Hindlimb muscle (tissue), 1 donor: ENCODE results near the gene PLEKHM2. TPM values are rescaled to one million over a fixed set of nuclear protein-coding genes. Genes with fewer than 3 reads are reported as not detected.

Experiments used
- DNase-seq: peaks from one replicate; pipeline ENCODE4 v3.0.0-alpha.2; 2013
- polyA plus RNA-seq: library from polyadenylated mRNA; unstranded; fragments of 120-200 nt; gene quantifications from one replicate; pipeline ENCODE4 v1.2.1, GENCODE V29; 2013; ENCODE audit not compliant: insufficient read length

The PLEKHM2 gene
- polyA plus RNA-seq, 1 donor, result 58.9 TPM

DNA sequence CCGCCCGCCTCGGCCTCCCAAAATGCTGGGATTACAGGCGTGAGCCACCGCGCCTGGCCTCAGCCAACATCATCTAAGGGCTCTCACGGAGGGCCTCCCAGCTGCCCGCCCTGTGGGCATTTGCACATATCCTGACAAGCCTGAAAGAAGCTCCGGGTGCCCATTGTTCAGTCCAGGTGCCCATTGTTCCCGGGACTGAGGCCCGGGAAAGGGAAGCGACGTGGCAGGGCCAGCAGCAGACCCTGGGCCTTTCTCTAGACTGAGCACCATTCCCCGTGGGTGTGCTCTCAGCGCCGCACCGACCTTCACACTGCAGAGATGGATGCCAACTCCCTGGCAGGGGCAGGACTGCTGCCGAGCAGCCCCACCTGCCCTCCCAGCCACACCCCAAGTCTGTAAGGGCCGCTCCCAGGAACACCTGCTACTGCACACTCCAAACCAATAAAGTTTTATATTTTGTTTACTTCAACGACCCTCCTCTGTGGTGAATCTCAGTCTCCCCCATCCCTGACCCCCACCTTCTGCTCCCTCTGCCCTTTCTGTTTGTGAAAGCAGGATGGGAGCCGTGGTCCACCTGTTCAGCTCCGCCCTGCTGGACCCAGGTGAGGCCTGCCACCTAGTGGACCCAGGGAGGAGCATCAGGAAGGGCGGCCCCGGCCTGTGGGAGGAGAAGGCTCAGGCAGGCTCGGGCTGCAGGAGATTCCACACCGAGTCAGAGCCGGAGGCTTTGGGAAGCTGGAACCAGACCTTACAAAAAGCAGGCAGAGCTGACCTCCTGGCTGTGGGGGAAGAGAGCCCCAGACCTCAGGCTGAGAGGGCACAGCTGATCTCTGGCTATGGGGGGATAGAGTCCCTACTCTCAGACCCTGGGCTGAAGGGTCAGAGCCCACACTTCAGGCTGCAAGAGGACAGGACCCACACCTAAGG, 57.1 kb downstream of the PLEKHM2 start:
- no peak for DNase-seq

DNA sequence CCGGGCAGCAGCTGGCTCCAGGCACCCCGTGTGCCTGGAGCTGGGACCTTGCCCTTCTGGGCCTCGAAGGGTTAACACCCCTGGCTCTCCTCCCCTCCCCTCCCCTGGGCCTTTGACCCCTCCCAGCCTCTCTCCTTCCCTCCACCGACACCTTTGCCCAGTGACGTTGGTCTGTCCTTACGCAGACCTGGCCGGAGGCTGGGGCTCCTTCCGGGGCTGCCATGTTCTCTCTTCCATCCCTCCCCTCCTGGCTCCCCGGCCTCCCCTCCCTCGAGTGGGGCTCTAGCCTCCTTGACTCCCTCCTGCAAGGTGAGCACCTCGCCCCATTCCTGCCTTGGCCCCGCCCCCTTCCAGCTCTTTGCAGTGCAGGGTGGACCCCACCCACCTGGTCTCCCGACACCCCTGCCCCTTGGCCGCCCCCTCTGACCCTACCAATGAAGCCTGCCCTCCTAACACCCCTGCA, 58.2 kb downstream of the PLEKHM2 start, which contains the start of gene TMEM82:
Gene TMEM82, plus strand, starts transcription at position 161 of the 463 bp plus-strand sequence. Its CDS starts 61 bp downstream, at position 222.
- no peak for DNase-seq

DNA sequence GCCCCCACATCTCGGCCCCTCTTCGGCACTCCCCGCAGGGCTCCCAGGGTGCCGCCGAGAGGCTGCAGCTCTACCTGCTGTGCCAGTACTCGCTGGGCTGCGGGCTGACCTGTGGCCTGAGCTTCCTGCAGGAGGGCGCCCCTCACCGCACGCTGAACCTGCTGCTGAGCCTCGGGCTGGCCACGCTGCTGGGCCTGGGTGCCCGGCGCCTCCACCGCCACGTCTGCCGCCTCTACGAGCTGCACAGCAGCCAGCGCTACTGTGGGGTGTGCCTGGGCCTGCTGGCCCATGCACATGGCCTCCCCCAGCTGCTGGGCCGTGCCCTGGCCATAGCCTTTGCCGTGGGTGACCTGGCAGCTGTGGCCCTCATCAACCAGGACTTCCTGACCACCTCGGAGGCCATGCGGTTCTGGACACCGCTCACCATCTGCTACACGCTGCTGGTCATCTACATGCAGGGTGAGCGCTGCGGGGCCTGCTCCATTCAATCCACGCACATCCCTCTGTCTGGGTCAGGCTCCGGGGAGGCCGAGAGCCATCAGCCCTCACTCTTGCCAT, 60.1 kb downstream of the PLEKHM2 start:
- DNase-seq, result no peak

DNA sequence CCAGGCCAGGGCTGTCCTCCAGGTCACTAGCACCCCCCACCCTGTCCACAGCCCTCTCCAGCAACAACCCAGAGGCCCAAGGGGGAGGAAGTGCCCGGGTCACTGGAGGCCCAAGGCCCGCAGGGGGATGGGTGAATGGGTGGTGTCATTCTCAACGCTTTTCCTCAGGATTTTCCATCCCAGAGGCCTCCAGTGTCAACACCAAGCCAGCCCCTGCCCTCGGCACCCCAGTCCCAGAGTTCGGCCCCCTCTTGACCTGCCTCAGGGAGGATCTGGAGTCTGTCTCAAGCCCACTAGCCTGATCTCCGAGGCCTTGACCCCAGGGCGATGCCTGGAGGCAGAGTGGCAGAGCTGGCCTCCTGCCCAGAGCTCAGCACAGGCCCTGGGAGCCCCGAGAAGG, 63.3 kb downstream of the PLEKHM2 start:
- no peak for DNase-seq

DNA sequence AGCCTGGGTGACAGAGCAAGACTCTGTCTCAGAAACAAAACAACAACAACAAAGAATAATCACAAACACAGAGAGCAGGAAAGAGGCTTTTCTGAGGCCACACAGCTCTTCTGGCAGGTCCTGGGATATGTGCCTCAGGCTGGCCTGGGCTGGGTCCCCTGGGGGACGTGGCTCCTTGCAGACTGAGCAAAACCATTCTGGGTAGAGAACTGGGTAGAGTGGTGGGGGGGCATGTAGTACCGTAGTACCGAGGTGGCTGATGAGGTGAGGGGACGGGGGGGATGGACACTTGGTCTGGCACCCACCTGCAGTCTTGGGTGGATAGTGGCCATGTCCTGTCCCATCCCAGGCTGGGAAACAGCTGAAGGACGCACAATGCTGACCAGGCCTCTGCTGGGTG, 64.1 kb downstream of the PLEKHM2 start:
- DNase-seq, result no peak

DNA sequence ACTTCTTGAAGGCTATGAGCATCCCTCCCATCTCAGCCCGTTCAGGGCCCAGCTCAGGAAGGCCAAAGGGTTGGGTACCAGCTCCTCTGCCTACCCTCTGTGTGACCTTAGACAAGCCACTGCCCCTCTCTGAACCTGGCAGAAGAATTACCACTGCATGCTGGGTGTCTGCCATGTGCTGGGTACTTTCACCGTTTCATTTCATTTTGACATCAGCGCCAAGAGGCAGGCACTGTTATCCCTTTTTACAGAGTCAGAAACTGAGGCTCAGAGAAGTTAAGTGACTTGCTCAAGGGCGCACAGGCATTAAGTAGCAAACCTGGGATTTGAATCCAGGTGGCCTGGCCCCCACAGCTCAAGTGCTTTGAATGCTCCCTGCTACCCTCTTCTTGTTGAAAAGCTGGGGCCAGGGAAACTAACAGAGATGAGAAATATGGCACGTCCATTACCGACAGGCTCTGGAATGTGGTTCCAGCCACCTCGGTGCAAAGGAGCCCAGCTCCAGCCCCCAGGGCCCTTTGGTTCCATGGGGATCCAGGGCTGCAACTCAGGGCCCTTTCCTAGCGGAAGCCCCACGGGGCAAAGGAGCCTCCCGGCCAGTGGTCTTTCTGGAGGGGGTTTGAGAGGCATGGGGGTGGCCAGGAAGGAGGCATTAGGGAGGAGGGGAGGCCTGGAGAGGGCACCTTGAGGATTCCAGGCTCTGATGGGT, 64.7 kb downstream of the PLEKHM2 start:
- DNase-seq, result no peak

DNA sequence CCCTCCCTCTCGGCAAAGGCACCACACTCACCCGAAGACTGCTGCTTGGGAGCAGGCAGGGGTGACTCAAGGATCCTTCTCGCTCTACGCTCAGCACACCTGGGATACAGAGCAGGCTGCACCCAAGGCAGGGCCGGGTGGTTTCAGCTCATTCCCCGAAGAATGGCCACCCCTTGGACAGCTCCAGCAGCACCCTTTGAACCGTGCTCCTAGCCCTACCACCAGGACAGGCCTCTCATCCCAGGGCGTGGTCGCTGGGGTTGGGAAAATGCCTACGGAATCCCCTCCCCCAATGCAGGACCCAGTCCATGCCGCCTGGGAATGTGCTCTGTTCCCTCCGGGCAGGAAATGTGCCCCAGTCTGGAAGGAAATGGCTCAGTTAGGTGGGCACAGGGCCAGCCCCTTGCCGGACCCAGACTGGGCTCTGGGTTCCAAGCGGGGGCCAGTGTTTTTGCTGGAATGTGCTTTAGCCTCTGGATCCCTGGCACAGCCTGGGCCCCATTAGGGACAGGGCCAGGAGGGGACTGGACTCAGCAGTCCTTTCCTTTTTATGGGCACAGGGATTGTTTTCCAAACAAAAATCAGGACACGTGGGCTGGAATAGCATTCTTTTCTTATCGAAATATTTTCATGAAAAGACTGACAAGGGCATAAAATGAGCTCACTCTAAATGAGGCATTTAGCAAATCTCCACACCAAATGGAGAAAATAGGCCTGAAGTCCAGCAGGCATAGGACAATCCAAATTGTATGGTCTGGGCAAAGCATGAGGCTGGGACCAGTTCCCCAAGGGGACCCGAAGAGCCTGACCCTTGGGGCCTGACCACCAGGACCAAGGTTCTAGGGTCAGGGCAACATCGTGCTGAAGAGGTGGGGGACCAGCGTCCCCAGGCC, 65.5 kb downstream of the PLEKHM2 start:
- DNase-seq, result no peak

DNA sequence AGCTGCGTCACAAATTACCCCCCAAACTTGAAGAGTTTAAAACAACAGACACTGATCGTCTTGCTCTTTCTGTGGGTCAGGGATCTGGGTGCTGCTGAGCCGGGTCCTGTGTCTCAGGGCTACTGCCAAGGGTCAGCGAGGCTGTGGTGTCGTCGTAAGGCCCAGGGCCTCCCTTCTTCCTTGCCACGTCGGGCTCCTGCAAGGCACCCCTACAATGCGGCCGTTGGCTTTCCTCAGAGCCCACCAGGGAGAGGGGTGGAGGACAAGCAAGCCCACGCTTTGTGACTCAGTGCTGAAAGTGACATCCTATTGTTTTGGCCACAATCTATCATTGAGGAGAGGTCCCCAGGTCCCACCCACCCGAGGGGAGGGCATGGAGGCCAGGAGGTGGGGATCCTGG, 66.8 kb downstream of the PLEKHM2 start:
- no peak for DNase-seq

DNA sequence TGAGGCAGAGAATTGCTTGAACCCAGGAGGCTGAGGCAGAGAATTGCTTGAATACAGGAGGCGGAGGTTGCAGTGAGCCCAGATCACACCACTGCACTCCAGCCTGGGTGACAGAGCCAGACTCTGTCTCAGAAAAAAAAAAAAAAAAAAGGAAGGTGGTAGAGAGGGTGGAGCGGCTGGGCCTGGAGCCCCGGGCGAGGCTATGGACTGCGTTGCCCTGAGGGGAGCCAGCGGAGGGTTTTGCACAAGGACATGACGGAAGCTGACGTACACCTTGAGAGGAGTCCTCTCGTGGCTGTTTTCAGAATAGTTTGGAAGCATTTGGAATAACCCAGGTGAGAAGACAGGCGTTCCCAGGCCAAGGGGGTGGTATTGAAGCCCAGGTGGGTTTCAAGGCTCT, 67.6 kb downstream of the PLEKHM2 start:
- DNase-seq, result no peak

DNA sequence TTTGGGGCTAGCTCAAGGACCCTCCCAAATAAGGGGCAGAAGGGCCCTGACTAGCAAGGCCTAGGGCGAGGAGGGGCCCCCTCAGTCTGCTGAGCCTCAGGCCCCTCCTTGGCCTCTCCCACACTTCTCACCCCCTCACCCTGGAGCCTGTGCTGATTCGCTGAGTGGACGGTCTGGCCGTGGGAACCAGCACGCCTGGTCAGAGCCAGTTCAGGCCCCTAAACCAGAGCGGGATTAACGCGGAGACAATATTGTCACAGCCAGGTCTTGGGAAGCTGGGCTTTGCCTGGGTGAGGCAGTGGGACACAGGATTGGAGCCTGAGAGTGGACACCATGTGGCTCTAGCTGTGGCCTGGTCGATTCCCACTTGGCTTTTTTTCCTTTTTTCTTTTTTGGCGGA, 69.7 kb downstream of the PLEKHM2 start:
- no peak for DNase-seq

DNA sequence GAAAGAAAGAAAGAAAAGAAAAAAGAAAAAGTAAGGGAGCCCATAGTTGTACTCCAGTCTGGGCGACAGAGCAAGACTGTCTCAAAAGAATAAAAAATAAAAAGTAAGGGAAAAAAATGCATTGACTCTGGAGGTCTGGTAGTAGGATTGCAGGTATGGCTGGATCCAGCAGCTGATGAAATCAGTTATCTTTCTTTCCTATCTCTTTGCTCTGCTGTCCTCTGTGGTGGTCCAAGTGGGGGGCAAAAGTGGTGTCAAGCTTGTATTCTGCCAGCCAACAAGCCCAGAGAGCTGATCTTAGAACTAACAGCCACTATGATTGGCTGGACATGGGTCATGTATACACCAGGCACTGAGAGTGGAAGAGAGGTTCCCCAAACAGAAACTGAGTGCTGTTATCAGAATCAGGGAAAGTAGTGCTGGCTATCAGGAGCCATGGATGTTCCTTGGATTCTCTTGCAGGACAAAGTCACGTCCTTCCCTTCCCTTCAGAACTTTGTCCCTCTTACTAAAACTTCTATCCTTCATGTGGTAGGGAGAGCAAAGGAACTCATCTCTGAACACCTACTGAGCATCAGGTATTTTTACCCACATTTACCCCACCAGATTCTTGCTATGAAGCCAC, 71.0 kb downstream of the PLEKHM2 start:
- DNase-seq, result no peak

DNA sequence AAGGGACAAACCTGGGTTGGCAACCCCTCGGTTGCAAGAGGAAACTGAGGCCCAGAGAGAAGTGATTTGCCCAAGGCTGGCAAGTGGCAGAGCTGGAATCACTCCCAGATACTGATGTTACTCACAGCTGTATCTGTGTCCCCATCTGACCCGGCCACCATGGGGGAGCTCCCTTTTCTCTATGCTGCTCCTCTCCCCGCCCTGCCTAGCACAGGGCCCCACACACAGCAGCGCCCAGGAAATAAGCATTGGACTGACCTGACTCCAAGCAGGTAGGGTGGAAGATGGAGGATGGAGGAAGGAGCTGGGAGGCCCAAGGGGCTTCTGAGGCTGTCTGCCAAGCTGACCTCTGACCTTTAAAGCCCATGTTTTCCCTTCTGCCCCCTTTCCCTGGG, 71.5 kb downstream of the PLEKHM2 start:
- no peak for DNase-seq

DNA sequence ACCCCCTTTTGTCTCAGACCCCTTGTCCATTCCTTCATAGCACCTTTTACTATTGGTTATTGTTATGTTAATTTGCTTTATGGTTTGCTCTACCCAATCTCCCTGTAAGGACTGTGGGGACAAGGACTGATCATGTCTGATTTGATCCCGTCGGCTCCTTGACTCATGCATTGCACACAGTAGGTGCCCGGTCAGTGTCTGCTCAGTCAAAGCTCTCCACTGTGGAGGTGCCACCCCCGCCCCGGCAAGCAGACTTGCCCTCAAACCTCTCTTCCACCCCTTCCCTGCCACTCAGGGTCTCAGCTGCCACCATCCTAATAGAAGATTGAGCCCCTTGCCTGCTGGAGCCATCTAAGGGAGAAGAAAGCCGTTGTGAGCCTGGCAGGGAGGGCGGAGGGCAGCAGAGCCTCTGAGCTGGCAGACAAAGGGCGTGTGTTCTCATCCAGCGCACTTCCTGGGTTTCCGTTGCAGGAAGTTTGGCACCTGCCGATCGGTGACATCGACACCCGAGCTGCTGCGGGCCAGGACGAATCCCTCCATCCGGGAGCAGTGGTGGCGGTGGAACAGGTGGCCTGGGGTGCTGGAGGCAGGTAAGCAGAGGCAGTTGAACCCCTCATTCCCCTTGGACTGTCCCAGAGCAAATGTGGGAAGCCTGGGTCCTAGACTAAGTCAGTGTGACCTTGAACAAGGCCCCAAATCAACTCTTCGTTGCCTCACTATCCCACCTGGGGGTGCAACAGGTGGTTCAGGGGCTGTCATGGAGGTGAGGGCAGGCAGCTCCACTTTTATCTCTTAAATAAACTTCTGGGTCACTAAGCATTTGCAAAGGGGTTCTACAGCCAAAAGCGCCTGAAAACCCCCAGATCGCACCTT, 72.3 kb downstream of the PLEKHM2 start:
- no peak for DNase-seq

DNA sequence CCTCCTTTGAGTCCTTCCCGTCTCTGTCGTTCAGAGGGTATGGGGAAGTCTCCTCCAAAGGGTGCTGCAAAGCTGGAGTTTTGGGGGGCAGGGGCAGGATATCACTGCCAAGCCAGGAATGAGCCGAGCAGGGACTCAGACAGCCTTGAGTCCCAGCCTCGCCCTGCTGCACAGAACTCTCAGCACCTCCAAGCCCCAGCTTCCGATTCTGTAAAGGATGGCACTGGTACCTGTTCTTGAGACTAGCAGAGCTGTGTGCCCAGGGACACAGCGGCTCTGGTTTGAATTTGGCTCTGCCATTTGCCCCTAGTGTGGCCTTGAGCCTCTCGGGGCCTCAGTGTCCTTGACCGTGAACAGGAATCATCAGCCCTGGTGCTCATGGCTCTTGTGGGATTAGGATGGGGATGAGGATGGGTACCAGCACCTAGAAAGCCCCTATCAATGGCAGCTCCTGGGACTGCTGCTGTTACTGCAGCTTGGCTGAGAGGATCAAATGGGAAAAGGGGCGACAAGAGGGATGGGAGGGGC, 73.0 kb downstream of the PLEKHM2 start:
- DNase-seq, result no peak

DNA sequence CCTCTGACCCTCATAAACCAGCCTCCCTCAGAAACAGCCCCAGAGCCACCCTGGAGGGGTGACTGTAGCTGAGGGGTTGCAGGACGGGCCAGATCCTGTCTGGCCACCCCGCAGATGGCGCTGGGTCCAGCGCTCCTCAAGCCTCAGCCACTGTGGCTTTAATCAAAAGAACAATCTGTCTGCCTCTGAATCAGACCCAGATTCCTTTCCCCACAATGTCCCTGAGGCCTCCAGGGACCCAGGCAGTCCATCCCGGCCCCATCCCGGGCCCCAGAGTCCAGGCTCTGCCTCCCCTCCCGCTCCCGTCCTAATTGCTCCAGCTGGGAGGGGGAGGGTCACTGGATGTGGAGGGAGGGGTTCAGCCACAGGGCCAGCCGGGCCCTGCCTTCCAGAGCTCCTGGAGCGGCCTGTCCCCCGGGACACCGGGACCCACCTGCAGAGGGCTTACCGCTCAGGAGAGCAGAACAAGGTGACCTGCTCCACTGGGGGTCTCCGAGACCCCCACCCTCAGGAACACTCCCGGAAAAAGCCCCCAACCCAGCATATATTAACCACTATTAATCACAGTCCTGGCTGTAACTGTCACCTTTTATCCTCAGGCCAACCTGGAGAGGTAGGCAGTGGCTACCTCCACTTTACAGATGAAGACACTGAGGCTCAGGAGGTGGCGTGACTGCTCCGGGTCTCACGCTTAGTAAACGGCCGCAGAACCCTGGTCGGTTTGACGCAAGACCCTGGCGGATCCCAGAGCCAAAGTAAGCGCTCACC, 73.6 kb downstream of the PLEKHM2 start:
- no peak for DNase-seq

DNA sequence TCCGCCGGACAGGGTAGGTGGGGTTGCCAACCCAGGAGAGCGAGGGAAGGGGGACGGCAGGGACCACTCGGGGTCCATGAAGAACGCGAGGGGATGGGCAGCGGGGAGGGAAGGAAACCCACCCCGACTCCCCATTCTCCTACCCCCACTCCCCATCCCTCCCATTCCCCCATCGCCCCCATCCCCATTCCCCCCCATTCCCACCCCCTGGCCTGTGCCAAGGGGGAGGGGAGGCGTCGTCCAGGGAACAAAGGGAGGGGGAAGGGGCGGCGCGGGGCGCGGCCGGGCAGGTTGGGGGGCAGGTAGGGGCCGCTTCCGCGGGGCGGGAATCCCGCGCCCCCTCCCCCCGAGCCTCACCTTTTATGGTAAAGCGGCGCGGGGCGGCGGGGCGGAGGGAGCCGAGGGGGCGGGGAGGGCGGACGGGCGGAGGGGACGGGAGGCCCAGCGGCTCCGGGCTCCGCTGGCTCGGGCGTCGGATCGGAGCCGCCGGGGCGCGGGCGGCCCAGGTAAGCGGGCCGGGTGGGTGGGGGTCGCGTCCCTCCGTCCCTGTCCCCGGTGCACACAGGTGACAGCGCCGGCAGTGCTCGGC, 74.3 kb downstream of the PLEKHM2 start, which contains the start of gene FBLIM1:
Gene FBLIM1, plus strand, starts transcription at position 453 of the 589 bp plus-strand sequence. CDS start 6,189 bp downstream, outside the sequence.
- DNase-seq, result no peak

DNA sequence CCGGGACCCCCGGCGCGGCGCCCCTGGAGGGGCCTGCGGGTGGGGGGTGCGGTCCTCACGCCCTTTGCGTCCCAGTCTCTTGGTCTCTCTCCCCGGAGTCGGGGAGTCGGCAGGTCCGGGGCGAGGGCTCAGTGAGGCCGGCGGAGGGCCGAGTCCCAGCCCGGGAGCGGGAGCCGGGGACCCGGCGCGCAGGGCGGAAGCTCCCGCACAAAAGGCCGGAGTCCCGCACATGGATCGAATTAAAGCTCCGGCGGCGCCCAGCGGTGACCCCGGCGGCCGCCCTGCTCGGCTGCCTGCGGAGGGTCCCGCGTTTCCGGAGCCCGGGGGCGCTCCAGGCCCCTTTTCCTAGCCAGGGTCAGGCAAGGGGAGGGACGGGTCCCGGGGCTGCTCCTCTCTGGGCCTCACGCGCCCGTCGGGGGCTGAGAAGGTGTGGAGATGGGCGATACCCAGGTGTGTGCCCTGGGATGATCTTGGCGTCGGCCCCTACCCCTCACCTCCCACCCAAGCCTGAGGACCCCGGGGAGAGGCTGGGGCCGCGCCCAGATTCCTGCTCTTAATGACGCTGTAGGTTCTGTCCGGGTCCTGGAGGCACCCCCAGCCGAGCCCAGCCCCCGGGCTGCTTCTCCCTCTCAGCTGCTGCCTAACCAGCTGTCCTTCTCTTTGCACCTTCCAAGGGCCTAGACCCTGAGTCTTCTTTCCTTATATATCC, 75.0 kb downstream of the PLEKHM2 start:
- DNase-seq, result no peak

DNA sequence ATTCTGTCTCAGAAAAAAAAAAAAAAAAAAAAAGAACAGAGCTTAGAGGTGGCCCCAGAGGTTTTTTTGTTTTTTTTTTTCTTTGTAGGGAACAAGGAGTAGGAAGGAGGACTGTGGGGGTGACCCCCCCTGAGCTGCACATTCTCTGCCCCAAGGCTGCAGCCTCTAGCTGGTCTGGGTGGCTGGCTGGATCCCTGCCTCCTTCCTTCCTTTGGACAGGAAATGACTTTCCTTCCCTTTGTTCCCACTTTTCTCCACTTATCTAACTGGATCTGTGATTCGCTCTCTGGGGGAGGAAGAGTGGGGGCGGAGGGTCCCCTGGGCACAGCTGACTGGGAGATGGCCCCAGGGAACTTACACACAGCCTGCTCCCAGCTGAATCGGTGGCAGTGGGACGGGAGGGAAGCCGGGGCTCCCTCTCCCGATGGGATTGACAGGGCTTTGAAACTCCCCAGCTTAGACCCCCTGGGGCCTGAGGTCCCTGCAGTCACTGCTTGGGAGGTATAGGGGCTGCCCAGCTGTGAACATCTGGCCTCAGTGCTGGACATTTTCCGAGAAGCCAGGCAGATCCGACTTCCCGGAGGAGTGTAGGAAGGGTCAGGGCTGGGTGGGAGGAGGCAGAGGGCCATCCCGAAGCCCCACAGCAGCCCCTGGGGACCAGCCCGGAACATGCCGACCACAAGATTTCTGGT, 76.5 kb downstream of the PLEKHM2 start:
- DNase-seq, result no peak
